HEK293T (cell line): ENCODE results near the gene HS3ST4.

Experiments used
- CTCF ChIA-PET: fragments of 350-600 bp; formaldehyde crosslinking; extraction: SDS; loops from one replicate; lab custom pipeline; 2021; ENCODE audit warnings: antibody characterized with exemption, inconsistent platforms; lab: Yijun Ruan, JAX
- POLR2A ChIA-PET: fragments of 350-600 bp; formaldehyde crosslinking; extraction: SDS; loops from one replicate; lab custom pipeline; 2020; ENCODE audit warnings: antibody characterized with exemption, inconsistent platforms; lab: Yijun Ruan, JAX
- DNase-seq: peaks from one replicate; pipeline ENCODE4 v3.0.0; 2012; ENCODE audit warnings: mixed read lengths; ENCODE audit errors: extremely low spot score
- ARNT ChIP-seq: fragments of 450-650 bp; IDR thresholded peaks from 2 replicates; pipeline ENCODE4 v1.6.1; 2017; ENCODE audit warnings: mild to moderate bottlenecking
- BHLHE40 ChIP-seq: fragments of 450-650 bp; IDR thresholded peaks from 2 replicates; pipeline ENCODE4 v1.6.1; 2016; ENCODE audit warnings: mild to moderate bottlenecking, moderate library complexity, borderline replicate concordance
- CTBP1 ChIP-seq: fragments of 450-650 bp; IDR thresholded peaks from 2 replicates; pipeline ENCODE4 v1.6.1; 2016; ENCODE audit warnings: borderline replicate concordance
- ELF4 ChIP-seq: fragments of 450-650 bp; IDR thresholded peaks from 2 replicates; pipeline ENCODE4 v1.6.1; 2017; ENCODE audit warnings: antibody characterized with exemption
- FOXA1 ChIP-seq: fragments of 450-650 bp; IDR thresholded peaks from 2 replicates; pipeline ENCODE4 v1.6.1; 2016; ENCODE audit warnings: mild to moderate bottlenecking
- FOXK2 ChIP-seq: fragments of 450-650 bp; IDR thresholded peaks from 2 replicates; pipeline ENCODE4 v1.6.1; 2016; ENCODE audit warnings: mild to moderate bottlenecking
- FOXM1 ChIP-seq: fragments of 450-650 bp; IDR thresholded peaks from 2 replicates; pipeline ENCODE4 v1.6.1; 2017; ENCODE audit warnings: mild to moderate bottlenecking, borderline replicate concordance
- HDGF ChIP-seq: fragments of 450-650 bp; IDR thresholded peaks from 2 replicates; pipeline ENCODE4 v1.6.1; 2017; ENCODE audit warnings: antibody characterized with exemption, borderline replicate concordance
- L3MBTL2 ChIP-seq: fragments of 450-650 bp; conservative IDR thresholded peaks from 2 replicates; pipeline ENCODE4 v1.6.1; 2016; ENCODE audit warnings: mild to moderate bottlenecking
- LEF1 ChIP-seq: fragments of 450-650 bp; IDR thresholded peaks from 2 replicates; pipeline ENCODE4 v1.6.1; 2017; ENCODE audit warnings: mild to moderate bottlenecking, borderline replicate concordance
- NFRKB ChIP-seq: fragments of 450-650 bp; IDR thresholded peaks from 2 replicates; pipeline ENCODE4 v1.6.1; 2016; ENCODE audit warnings: mild to moderate bottlenecking, moderate library complexity
- PKNOX1 ChIP-seq: fragments of 450-650 bp; IDR thresholded peaks from 2 replicates; pipeline ENCODE4 v1.6.1; 2016
- SP1 ChIP-seq: fragments of 450-650 bp; IDR thresholded peaks from 2 replicates; pipeline ENCODE4 v1.6.1; 2017
- SUZ12 ChIP-seq: fragments of 450-650 bp; IDR thresholded peaks from 2 replicates; pipeline ENCODE4 v1.6.1; 2016; ENCODE audit warnings: mild to moderate bottlenecking
- TARDBP ChIP-seq: fragments of 450-650 bp; IDR thresholded peaks from 2 replicates; pipeline ENCODE4 v1.6.1; 2016
- ZNF384 ChIP-seq: fragments of 450-650 bp; IDR thresholded peaks from 2 replicates; pipeline ENCODE4 v1.6.1; 2016

HS3ST4 gene

GRCh38 chr16:25691519-25692091 is at the start of gene HS3ST4:
Gene HS3ST4, plus strand, starts transcription at chr16:25691959.
- DNase-seq: peak; percentile 22
- CTCF ChIA-PET: no interaction called here
- POLR2A ChIA-PET: interaction anchor here (0.6 kb wide), 1 partner anchor 431 kb away, joined by 4 read pairs; no protein-coding TSS in a partner anchor
- TF ChIP-seq FOXM1: no peak
- TF ChIP-seq SP1: no peak
- TF ChIP-seq SUZ12: no peak
- no peak for TF ChIP-seq ELF4
- TF ChIP-seq ZNF384: no peak
- no peak for TF ChIP-seq FOXA1
- TF ChIP-seq CTBP1: no peak
- TF ChIP-seq BHLHE40: no peak
- TF ChIP-seq HDGF: no peak
- TF ChIP-seq TARDBP: no peak
- no peak for TF ChIP-seq LEF1
- TF ChIP-seq FOXK2: no peak
- no peak for TF ChIP-seq L3MBTL2
- TF ChIP-seq NFRKB: no peak
- TF ChIP-seq PKNOX1: no peak
- TF ChIP-seq ARNT: no peak

DNA sequence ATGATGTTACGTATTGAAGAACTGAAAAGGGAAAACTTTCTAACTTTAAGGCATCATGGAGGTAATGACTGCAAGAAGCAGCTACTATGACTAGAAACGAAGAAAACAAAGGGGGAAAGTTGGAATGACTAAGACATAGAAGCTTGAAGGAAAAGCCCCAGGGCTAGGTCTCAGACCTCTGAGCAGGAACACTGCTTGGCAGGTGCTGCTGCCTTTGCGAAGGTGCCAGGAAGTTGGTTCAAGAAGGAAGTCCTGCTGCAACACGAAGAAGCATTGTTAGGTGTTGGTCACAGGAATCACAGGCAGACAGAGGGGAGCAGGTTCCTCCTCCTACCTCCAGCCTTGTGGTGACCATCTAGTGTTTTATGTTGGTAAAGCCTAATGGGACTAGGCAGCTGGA is 48.1 kb upstream of the HS3ST4 start:
- POLR2A ChIA-PET: no interaction called here
- DNase-seq: no peak
- CTCF ChIA-PET: no interaction called here
- no peak for TF ChIP-seq SUZ12
- no peak for TF ChIP-seq ZNF384
- TF ChIP-seq FOXA1: no peak
- no peak for TF ChIP-seq HDGF
- no peak for TF ChIP-seq PKNOX1
- no peak for TF ChIP-seq CTBP1
- TF ChIP-seq BHLHE40: no peak
- TF ChIP-seq ELF4: no peak
- no peak for TF ChIP-seq NFRKB
- TF ChIP-seq TARDBP: no peak
- no peak for TF ChIP-seq LEF1
- TF ChIP-seq FOXK2: no peak

GRCh38 chr16:25656639-25657038 is 35.1 kb upstream of the HS3ST4 start:
- POLR2A ChIA-PET: no interaction called here
- CTCF ChIA-PET: no interaction called here
- DNase-seq: no peak
- TF ChIP-seq FOXK2: no peak
- TF ChIP-seq TARDBP: no peak
- no peak for TF ChIP-seq SP1
- TF ChIP-seq FOXA1: no peak
- no peak for TF ChIP-seq ARNT
- no peak for TF ChIP-seq L3MBTL2
- TF ChIP-seq FOXM1: no peak
- no peak for TF ChIP-seq HDGF
- no peak for TF ChIP-seq ELF4
- TF ChIP-seq NFRKB: no peak
- no peak for TF ChIP-seq BHLHE40
- no peak for TF ChIP-seq SUZ12
- no peak for TF ChIP-seq CTBP1
- no peak for TF ChIP-seq PKNOX1
- no peak for TF ChIP-seq ZNF384
- TF ChIP-seq LEF1: no peak

DNA sequence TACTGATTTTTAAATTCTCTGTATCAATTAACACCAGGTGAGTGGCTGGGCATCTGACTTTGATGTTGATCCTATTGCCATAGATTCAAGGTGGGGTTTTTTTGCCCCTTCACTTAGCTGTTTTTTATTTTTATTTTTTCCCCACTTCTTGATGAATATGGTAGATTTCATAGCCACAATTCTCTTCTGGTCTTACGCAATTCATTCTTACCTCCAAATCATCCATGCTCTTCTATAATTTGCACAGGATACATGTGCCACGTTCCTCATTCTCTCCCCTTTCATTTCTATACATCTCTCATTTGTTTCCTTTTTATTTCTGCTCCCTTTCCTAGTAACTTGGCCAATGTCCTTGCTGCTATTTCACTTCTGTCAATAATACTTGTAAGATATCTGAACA is 14.9 kb upstream of the HS3ST4 start:
- ChIA-PET CTCF (no interaction called here), POLR2A (no interaction called here)
- no peak for DNase-seq
- TF ChIP-seq LEF1 (no peak), BHLHE40 (no peak), FOXM1 (no peak), ARNT (no peak), FOXK2 (no peak), TARDBP (no peak), L3MBTL2 (no peak), ZNF384 (no peak)

DNA sequence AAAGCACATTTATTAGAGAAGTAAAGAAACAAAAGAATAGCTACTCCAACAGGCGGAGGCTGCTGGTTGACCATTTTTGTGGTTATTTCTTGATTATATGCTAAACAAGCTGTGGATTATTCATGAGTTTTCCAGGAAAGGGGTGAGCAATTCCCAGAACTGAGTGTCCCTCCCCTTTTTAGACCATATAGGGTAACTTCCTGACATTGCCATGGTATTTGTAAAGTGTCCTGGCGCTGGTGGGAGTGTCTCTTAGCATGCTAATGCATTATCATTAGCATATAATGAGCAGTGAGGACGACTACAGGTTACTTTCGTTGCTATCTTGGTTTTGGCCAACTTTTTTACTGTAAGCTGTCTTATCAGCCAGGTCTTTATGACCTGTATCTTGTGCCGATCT is 12.2 kb upstream of the HS3ST4 start:
- POLR2A ChIA-PET: no interaction called here
- CTCF ChIA-PET: no interaction called here
- TF ChIP-seq L3MBTL2 (no peak), CTBP1 (no peak), SUZ12 (no peak), FOXK2 (no peak), TARDBP (no peak), NFRKB (no peak), SP1 (no peak), ZNF384 (no peak), FOXA1 (no peak), ELF4 (no peak), ARNT (no peak), HDGF (no peak)
- no peak for DNase-seq

GRCh38 chr16:25689137-25689836 is 2.5 kb upstream of the HS3ST4 start:
- ChIA-PET POLR2A (no interaction called here), CTCF (no interaction called here)
- DNase-seq: no peak
- TF ChIP-seq ELF4: no peak
- TF ChIP-seq SP1: no peak
- no peak for TF ChIP-seq ZNF384
- no peak for TF ChIP-seq FOXA1
- no peak for TF ChIP-seq FOXM1
- no peak for TF ChIP-seq HDGF
- TF ChIP-seq CTBP1: no peak
- no peak for TF ChIP-seq NFRKB
- TF ChIP-seq TARDBP: no peak
- no peak for TF ChIP-seq LEF1
- no peak for TF ChIP-seq ARNT
- no peak for TF ChIP-seq FOXK2
- TF ChIP-seq SUZ12: no peak
- TF ChIP-seq BHLHE40: no peak
- TF ChIP-seq PKNOX1: no peak
- TF ChIP-seq L3MBTL2: no peak
